ENCODE results near the gene MRM3. TPM values are rescaled to one million over a fixed set of nuclear protein-coding genes. Genes with fewer than 3 reads are reported as not detected.
"Not testable (repeated sequence)": the region's sequence is repeated elsewhere in the genome, so short reads cannot be mapped to it uniquely, and the experiment has no call there.

MRM3 gene
- total RNA-seq, 2 donors from 2014 or later = 14.0 to 18.7 TPM

GRCh38 chr17:745406-745805 is 36.7 kb upstream of the MRM3 start:
- Mint-ChIP-seq H3K36me3 (ENCODE audit: low read depth) (peaks cover 84% of the 10 kb centered on the region), H3K27ac (no peak overlapping the region), H3K27me3 (ENCODE audit: insufficient read depth) (no peaks in the 10 kb centered on the region), H3K9me3 (peaks cover 7% of the 10 kb centered on the region), H3K4me3 (no peak overlapping the region), H3K4me1 (no peaks in the 10 kb centered on the region)
- Histone ChIP-seq H3K27ac (ENCODE audit: low read depth, low read length) (no peak overlapping the region), H3K27me3 (ENCODE audit: control insufficient read depth, insufficient read depth, low read length, poor library complexity, severe bottlenecking) (no peaks in the 10 kb centered on the region), H3K36me3 (ENCODE audit: control insufficient read depth, insufficient read depth, low read length) (peaks cover 93% of the 10 kb centered on the region), H3K9me3 (ENCODE audit: control insufficient read depth, low read length) (peaks cover 11% of the 10 kb centered on the region), H3K4me1 (ENCODE audit: control insufficient read depth, insufficient read depth, low read length) (no peaks in the 10 kb centered on the region), H3K4me3 (ENCODE audit: low read length) (no peak overlapping the region), H3K9ac (ENCODE audit: extremely low read depth, low read length, poor library complexity, severe bottlenecking) (no peak overlapping the region)
- WGBS, 2 experiments (ENCODE audit: insufficient coverage in 1 of 2, insufficient read length in 1 of 2) = 93 to 99% methylated on average over 10 to 11 of the region's 11 CpGs
- DNase-seq = no peak
- no peak for TF ChIP-seq CTCF (conservative IDR thresholded peaks at IDR 0.05)

GRCh38 chr17:746181-746580 is 36.0 kb upstream of the MRM3 start:
- Mint-ChIP-seq H3K27ac (no peak overlapping the region), H3K27me3 (ENCODE audit: insufficient read depth) (no peaks in the 10 kb centered on the region), H3K4me1 (peaks cover 4% of the 10 kb centered on the region), H3K36me3 (ENCODE audit: low read depth) (peaks cover 78% of the 10 kb centered on the region), H3K4me3 (no peak overlapping the region), H3K9me3 (peaks cover 7% of the 10 kb centered on the region)
- no peak overlapping the region for H3K4me3 ChIP-seq (ENCODE audit: low read length)
- H3K9me3 ChIP-seq (ENCODE audit: control insufficient read depth, low read length) = peaks cover 13% of the 10 kb centered on the region
- H3K36me3 ChIP-seq (ENCODE audit: control insufficient read depth, insufficient read depth, low read length) = peaks cover 86% of the 10 kb centered on the region
- 92 to 94% methylated on average over 9 of the region's 9 CpGs for WGBS, 2 experiments (ENCODE audit: insufficient coverage in 1 of 2, insufficient read length in 1 of 2)
- no peak overlapping the region for H3K9ac ChIP-seq (ENCODE audit: extremely low read depth, low read length, poor library complexity, severe bottlenecking)
- no peaks in the 10 kb centered on the region for H3K27me3 ChIP-seq (ENCODE audit: control insufficient read depth, insufficient read depth, low read length, poor library complexity, severe bottlenecking)
- TF ChIP-seq CTCF (conservative IDR thresholded peaks at IDR 0.05) = no peak
- H3K4me1 ChIP-seq (ENCODE audit: control insufficient read depth, insufficient read depth, low read length) = no peaks in the 10 kb centered on the region
- DNase-seq = no peak
- H3K27ac ChIP-seq (ENCODE audit: low read depth, low read length) = no peak overlapping the region

GRCh38 chr17:746783-747629 is 35.1 kb upstream of the MRM3 start:
- DNase-seq = no peak
- Mint-ChIP-seq H3K4me1 (peaks cover 7% of the 10 kb centered on the region), H3K27me3 (ENCODE audit: insufficient read depth) (no peaks in the 10 kb centered on the region), H3K36me3 (ENCODE audit: low read depth) (peaks cover 71% of the 10 kb centered on the region), H3K9me3 (peaks cover 7% of the 10 kb centered on the region), H3K4me3 (no peak overlapping the region), H3K27ac (no peak overlapping the region)
- peaks cover 13% of the 10 kb centered on the region for H3K9me3 ChIP-seq (ENCODE audit: control insufficient read depth, low read length)
- no peaks in the 10 kb centered on the region for H3K27me3 ChIP-seq (ENCODE audit: control insufficient read depth, insufficient read depth, low read length, poor library complexity, severe bottlenecking)
- no peak for TF ChIP-seq CTCF (conservative IDR thresholded peaks at IDR 0.05)
- H3K9ac ChIP-seq (ENCODE audit: extremely low read depth, low read length, poor library complexity, severe bottlenecking) = no peak overlapping the region
- no peaks in the 10 kb centered on the region for H3K4me1 ChIP-seq (ENCODE audit: control insufficient read depth, insufficient read depth, low read length)
- 92 to 94% methylated on average over 37 to 38 of the region's 38 CpGs for WGBS, 2 experiments (ENCODE audit: insufficient coverage in 1 of 2, insufficient read length in 1 of 2)
- peaks cover 78% of the 10 kb centered on the region for H3K36me3 ChIP-seq (ENCODE audit: control insufficient read depth, insufficient read depth, low read length)
- no peak overlapping the region for H3K27ac ChIP-seq (ENCODE audit: low read depth, low read length)
- no peak overlapping the region for H3K4me3 ChIP-seq (ENCODE audit: low read length)

GRCh38 chr17:748604-749003 is 33.5 kb upstream of the MRM3 start:
- 99 to 100% methylated on average over 1 to 4 of the region's 4 CpGs for WGBS, 2 experiments (ENCODE audit: insufficient coverage in 1 of 2, insufficient read length in 1 of 2)
- H3K36me3 Mint-ChIP-seq (ENCODE audit: low read depth) = peaks cover 58% of the 10 kb centered on the region
- not testable (repeated sequence) for H3K4me3 Mint-ChIP-seq

GRCh38 chr17:749359-749758 is 32.8 kb upstream of the MRM3 start:
- not testable (repeated sequence) for H3K9ac ChIP-seq (ENCODE audit: extremely low read depth, low read length, poor library complexity, severe bottlenecking); H3K4me1 ChIP-seq (ENCODE audit: control insufficient read depth, insufficient read depth, low read length); H3K9me3 Mint-ChIP-seq; H3K27ac Mint-ChIP-seq; DNase-seq; H3K27me3 ChIP-seq (ENCODE audit: control insufficient read depth, insufficient read depth, low read length, poor library complexity, severe bottlenecking); H3K27ac ChIP-seq (ENCODE audit: low read depth, low read length); H3K27me3 Mint-ChIP-seq (ENCODE audit: insufficient read depth); H3K4me3 Mint-ChIP-seq
- WGBS, 2 experiments (ENCODE audit: insufficient coverage in 1 of 2, insufficient read length in 1 of 2) = 68 to 70% methylated on average over 7 of the region's 7 CpGs
- Histone ChIP-seq H3K4me3 (ENCODE audit: low read length) (peak overlapping the region; percentile 87), H3K9me3 (ENCODE audit: control insufficient read depth, low read length) (peaks cover 13% of the 10 kb centered on the region), H3K36me3 (ENCODE audit: control insufficient read depth, insufficient read depth, low read length) (peaks cover 54% of the 10 kb centered on the region)
- Mint-ChIP-seq H3K4me1 (peaks cover 22% of the 10 kb centered on the region), H3K36me3 (ENCODE audit: low read depth) (peaks cover 52% of the 10 kb centered on the region)

More at GRCh38 chr17:748604-749003, 33.5 kb upstream of the MRM3 start:
- peaks cover 13% of the 10 kb centered on the region for H3K9me3 ChIP-seq (ENCODE audit: control insufficient read depth, low read length)
- not testable (repeated sequence) for H3K4me1 ChIP-seq (ENCODE audit: control insufficient read depth, insufficient read depth, low read length); H3K27me3 ChIP-seq (ENCODE audit: control insufficient read depth, insufficient read depth, low read length, poor library complexity, severe bottlenecking); H3K9me3 Mint-ChIP-seq; H3K9ac ChIP-seq (ENCODE audit: extremely low read depth, low read length, poor library complexity, severe bottlenecking); DNase-seq; H3K27ac ChIP-seq (ENCODE audit: low read depth, low read length); H3K4me3 ChIP-seq (ENCODE audit: low read length); H3K27me3 Mint-ChIP-seq (ENCODE audit: insufficient read depth); H3K27ac Mint-ChIP-seq
- H3K36me3 ChIP-seq (ENCODE audit: control insufficient read depth, insufficient read depth, low read length) = peaks cover 62% of the 10 kb centered on the region
- H3K4me1 Mint-ChIP-seq = peaks cover 15% of the 10 kb centered on the region
